Thoracic aorta (tissue), 2 donors: Measurements from ENCODE around the gene ASIC5. TPM values are rescaled to one million over a fixed set of nuclear protein-coding genes. Genes with fewer than 3 reads are reported as not detected.

Experiments used
- ATAC-seq: fragments of 150-250 bp; one replicate; pipeline ENCODE4 v1.8.0; 2017; ENCODE audit warnings: low read depth; ENCODE audit not compliant: insufficient number of reproducible peaks, low FRiP score
- DNase-seq: peaks from one replicate; pipeline ENCODE4 v3.0.0-alpha.2; 2020; ENCODE audit warnings: low spot score
- H3K27ac ChIP-seq, 2 donors: fragments of 200-600 bp; sonication (generic); 1 replicate in 1 of 2; 2 replicates in 1 of 2; pipeline ENCODE4 v1.5.1; 2016; ENCODE audit warnings: mild to moderate bottlenecking in 2 of 2, moderate library complexity in 2 of 2
- H3K27me3 ChIP-seq: fragments of 200-600 bp; sonication (generic); replicated peaks from 2 replicates; pipeline ENCODE4 v1.6.0; 2016; ENCODE audit warnings: mild to moderate bottlenecking; ENCODE audit not compliant: insufficient read depth
- H3K36me3 ChIP-seq: fragments of 200-600 bp; sonication (generic); one replicate; pipeline ENCODE4 v1.5.1; 2016
- H3K4me1 ChIP-seq, 2 donors: fragments of 200-600 bp; sonication (generic); 1 replicate in 1 of 2; 2 replicates in 1 of 2; pipeline versions ENCODE4 v1.5.1 to v1.6.0; 2016; ENCODE audit warnings: low read depth in 2 of 2, mild to moderate bottlenecking in 1 of 2; ENCODE audit not compliant: control insufficient read depth in 1 of 2
- H3K4me3 ChIP-seq: fragments of 200-600 bp; sonication (generic); 2 replicates; pipeline ENCODE4 v1.5.1; 2016; ENCODE audit warnings: mild to moderate bottlenecking
- H3K9me3 ChIP-seq: fragments of 200-600 bp; sonication (generic); 2 replicates; pipeline ENCODE4 v1.5.1; 2016
- CTCF ChIP-seq: fragments of 200-600 bp; sonication (generic); IDR thresholded peaks from one replicate; pipeline ENCODE4 v1.5.1; 2019; ENCODE audit warnings: antibody characterized with exemption
- total RNA-seq, 2 donors: library from RNA; depleted of rRNA; stranded (reverse); fragments of >200 nt; gene quantifications; one replicate each; pipeline versions ENCODE4 v1.1.0 to v1.2.3, GENCODE V29; 2016

Gene ASIC5
- total RNA-seq, 2 donors from 2014 or later = not detected

DNA sequence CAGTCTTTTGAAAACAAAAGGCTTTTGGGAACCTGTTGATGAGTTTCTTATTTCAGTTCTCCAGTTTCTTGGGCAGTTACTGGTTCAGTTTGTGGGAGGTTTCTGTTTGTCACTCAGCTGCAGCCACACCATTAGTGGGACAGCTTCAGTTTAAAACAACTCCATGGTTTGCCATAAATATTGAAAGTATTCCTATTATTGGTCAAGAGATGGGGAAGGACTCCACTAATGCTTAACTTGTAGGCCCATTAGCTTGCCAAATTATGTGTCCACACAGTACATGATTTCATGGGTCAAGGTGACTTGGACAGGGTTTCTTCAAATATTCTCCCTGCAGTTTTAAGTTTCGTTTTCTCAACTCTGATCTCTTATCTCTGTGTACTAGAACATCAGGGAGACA is 15.5 kb upstream of the ASIC5 start:
- no peaks in the 10 kb centered on the region for H3K27me3 ChIP-seq
- H3K4me3 ChIP-seq = no peak overlapping the region
- no peaks in the 10 kb centered on the region for H3K4me1 ChIP-seq
- no peak for TF ChIP-seq CTCF
- no peak overlapping the region for H3K27ac ChIP-seq
- no peak for ATAC-seq
- H3K9me3 ChIP-seq = no peaks in the 10 kb centered on the region
- no peak for DNase-seq
- no peaks in the 10 kb centered on the region for H3K36me3 ChIP-seq

GRCh38 chr4:155879767-155880166 is 13.7 kb upstream of the ASIC5 start:
- ATAC-seq (no peak), DNase-seq (no peak)
- no peak for TF ChIP-seq CTCF
- Histone ChIP-seq H3K27me3 (no peaks in the 10 kb centered on the region), H3K4me3 (no peak overlapping the region), H3K9me3 (no peaks in the 10 kb centered on the region), H3K27ac (no peak overlapping the region), H3K4me1 (no peaks in the 10 kb centered on the region), H3K36me3 (no peaks in the 10 kb centered on the region)

- no peak for DNase-seq
- Histone ChIP-seq H3K27ac (no peak overlapping the region), H3K4me3 (no peak overlapping the region), H3K36me3 (no peaks in the 10 kb centered on the region), H3K27me3 (no peaks in the 10 kb centered on the region), H3K9me3 (no peaks in the 10 kb centered on the region), H3K4me1 (no peaks in the 10 kb centered on the region)
- no peak for ATAC-seq
- TF ChIP-seq CTCF = no peak
Measured at GRCh38 chr4:155878611-155879010, 12.5 kb upstream of the ASIC5 start.

DNA sequence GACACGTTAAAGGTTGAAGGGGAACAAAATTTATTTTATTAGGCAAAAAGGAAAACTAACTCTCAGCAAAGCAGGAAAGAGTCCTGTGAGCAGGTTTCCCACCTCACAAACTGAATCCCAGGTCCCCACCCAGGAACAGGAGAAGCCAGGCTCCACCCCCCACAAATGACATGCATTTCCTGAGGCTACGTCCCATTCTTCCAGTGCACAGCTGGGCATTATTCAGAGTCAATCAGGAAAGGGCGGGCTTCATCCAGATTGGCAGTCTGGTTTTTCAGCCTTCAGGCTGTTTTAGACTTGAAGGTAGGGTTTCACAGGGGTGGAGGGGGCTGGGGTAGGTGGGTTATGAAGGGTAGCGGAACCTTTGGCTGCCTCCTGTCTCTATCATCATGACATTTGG is 11.9 kb upstream of the ASIC5 start:
- TF ChIP-seq CTCF = no peak
- H3K27me3 ChIP-seq = no peaks in the 10 kb centered on the region
- ATAC-seq = no peak
- no peak for DNase-seq
- no peaks in the 10 kb centered on the region for H3K9me3 ChIP-seq
- H3K4me1 ChIP-seq = no peaks in the 10 kb centered on the region
- no peaks in the 10 kb centered on the region for H3K36me3 ChIP-seq
- no peak overlapping the region for H3K4me3 ChIP-seq
- H3K27ac ChIP-seq = no peak overlapping the region

DNA sequence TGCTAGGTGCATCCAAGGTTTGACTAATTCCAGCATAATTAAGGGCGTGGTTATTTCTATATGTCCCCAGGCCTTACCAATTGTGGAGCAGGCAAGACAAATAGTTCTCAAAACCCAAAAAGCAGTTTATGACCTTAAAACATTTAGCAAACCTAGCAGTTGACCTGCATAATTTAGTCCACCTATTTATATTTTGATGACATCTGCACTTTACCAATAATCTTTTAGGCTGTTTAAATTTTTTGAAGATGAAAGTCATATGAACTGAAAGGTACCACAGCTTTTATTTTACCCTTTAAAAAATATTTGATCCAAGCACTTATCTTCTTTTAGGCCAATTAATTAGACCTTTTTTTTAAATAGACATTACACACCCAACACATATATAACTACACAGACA is 9.8 kb upstream of the ASIC5 start:
- DNase-seq = no peak
- no peaks in the 10 kb centered on the region for H3K4me1 ChIP-seq
- H3K4me3 ChIP-seq = no peak overlapping the region
- no peaks in the 10 kb centered on the region for H3K9me3 ChIP-seq
- no peak overlapping the region for H3K27ac ChIP-seq
- TF ChIP-seq CTCF = no peak
- no peaks in the 10 kb centered on the region for H3K36me3 ChIP-seq
- ATAC-seq = no peak
- no peaks in the 10 kb centered on the region for H3K27me3 ChIP-seq
